Measurements from ENCODE around the gene RELT.
A peak's percentile ranks its signal among the peaks of the same experiment; 100 is the strongest.

RELT gene

DNA sequence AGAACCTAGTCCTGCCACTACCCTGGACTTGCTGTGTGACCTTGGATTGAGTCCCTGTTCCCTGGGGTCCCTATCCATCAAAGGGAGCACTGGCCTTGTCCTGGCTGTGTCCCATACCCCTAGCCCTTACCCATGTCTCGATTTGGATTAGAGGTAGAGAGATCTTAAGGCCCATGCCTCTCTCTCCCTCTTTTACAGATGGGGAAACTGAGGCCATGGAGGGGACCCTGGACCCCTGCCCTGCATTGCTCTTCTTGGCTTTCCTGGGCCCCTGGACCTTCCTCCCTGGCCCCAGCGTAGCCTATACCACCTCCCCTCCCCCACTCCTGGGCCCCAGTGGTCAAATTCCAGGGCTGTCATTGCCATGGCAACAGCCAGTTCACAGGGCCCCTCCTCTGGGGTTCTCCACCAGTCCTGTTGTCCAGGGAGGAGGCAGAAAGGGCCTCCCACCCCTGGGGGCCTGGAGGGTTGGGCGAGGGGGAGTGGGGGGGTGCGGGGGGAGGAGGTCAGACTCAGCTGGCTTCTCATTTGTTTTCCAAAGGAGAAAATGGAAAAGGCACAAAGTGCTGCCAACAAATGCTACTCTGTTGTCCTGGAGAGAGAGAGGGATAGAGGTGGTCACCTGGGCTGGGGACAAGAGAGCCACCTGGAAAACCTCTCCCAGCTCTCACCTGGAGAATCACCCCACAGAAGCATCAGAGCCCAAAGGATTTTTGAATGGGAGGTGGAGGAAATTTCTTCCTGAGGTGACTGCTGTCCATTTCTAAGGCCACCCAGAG is 44.9 kb upstream of the RELT start:
- no peak for DNase-seq
- TF ChIP-seq, protein P1, sequence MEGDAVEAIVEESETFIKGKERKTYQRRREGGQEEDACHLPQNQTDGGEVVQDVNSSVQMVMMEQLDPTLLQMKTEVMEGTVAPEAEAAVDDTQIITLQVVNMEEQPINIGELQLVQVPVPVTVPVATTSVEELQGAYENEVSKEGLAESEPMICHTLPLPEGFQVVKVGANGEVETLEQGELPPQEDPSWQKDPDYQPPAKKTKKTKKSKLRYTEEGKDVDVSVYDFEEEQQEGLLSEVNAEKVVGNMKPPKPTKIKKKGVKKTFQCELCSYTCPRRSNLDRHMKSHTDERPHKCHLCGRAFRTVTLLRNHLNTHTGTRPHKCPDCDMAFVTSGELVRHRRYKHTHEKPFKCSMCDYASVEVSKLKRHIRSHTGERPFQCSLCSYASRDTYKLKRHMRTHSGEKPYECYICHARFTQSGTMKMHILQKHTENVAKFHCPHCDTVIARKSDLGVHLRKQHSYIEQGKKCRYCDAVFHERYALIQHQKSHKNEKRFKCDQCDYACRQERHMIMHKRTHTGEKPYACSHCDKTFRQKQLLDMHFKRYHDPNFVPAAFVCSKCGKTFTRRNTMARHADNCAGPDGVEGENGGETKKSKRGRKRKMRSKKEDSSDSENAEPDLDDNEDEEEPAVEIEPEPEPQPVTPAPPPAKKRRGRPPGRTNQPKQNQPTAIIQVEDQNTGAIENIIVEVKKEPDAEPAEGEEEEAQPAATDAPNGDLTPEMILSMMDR (IDR thresholded peaks at IDR 0.05; ENCODE audit: low read depth, low read length) = no peak
- H3K27ac ChIP-seq = peak overlapping the region; percentile 22; the same call in 1 of the 2 replicates

DNA sequence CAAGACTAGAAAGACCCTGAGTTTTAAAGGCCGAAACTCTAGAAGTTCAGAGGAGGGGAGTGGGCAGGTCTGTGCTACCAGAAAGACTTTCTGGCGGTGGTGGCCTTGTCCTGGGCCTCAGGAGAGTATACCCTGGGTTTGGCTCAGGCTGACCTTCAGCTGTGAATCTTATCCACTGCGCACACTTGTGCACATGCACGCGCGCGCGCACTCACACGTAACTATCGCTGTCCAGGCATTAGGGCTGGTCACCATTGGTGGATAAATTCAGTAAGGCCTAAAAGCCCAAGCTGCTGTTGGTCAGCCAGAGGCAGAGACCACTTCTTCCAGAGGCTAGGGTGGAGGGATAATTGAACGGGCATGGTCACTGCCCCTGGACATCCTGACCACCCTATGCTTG is 43.0 kb upstream of the RELT start:
- no peak for DNase-seq
- H3K9me3 ChIP-seq (ENCODE audit: severe bottlenecking) = no peaks in the 10 kb centered on the region
- no peak overlapping the region for H3K4me3 ChIP-seq (ENCODE audit: low read depth, low read length)
- no peak overlapping the region; the same call in 1 of the 2 replicates for H3K27ac ChIP-seq
- TF ChIP-seq, protein P1 (IDR thresholded peaks at IDR 0.05; ENCODE audit: low read depth, low read length) = no peak
- no peaks in the 10 kb centered on the region for H3K27me3 ChIP-seq (ENCODE audit: insufficient read depth, low read depth, severe bottlenecking)
- 0 out of 2 replicates have a peak, but pooled peaks cover 2% of the 10 kb centered on the region for H3K36me3 ChIP-seq

More for the DNA sequence above, 44.9 kb upstream of the RELT start:
- H3K4me3 ChIP-seq (ENCODE audit: low read depth, low read length) = no peak overlapping the region
- H3K9me3 ChIP-seq (ENCODE audit: severe bottlenecking) = no peaks in the 10 kb centered on the region
- H3K36me3 ChIP-seq = 0 out of 2 replicates have a peak, but pooled peaks cover 2% of the 10 kb centered on the region
- no peaks in the 10 kb centered on the region for H3K27me3 ChIP-seq (ENCODE audit: insufficient read depth, low read depth, severe bottlenecking)

DNA sequence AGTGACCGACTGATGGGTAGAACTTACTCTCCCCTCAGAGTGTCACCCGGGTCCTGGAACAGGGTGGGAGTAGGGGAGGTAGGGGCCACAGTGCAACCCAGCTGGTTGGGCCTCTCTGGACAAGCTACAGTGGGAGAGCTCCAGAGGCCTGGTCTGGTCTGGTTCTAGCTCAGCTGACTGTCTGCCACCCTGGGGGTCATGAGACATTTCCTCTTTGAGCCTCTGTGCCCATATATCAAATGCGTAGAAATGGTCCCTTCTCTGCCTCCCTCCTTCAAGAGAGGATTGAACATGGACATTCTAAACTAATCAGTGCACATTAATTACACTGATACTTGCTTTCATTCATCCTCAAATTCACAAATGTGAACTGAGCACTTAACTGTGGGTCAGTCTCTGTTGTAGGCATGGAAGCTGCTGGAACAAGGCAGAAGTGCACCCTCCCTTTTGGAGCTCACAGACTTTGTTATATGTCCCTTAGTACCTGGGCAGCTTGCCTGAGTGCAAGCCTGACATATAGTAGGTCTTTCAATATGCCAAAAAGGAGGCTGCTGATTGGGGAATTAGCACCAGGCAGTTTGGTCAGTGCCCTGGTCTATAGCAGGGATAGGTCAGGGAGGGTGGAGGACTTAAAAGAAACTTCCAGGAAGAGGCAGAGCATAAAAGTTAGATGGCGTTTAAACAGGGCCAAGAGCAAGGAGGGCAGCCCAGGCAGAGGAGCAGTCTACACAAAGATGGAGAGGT is 42.4 kb upstream of the RELT start:
- peak overlapping the region; percentile 62 for H3K27ac ChIP-seq

DNA sequence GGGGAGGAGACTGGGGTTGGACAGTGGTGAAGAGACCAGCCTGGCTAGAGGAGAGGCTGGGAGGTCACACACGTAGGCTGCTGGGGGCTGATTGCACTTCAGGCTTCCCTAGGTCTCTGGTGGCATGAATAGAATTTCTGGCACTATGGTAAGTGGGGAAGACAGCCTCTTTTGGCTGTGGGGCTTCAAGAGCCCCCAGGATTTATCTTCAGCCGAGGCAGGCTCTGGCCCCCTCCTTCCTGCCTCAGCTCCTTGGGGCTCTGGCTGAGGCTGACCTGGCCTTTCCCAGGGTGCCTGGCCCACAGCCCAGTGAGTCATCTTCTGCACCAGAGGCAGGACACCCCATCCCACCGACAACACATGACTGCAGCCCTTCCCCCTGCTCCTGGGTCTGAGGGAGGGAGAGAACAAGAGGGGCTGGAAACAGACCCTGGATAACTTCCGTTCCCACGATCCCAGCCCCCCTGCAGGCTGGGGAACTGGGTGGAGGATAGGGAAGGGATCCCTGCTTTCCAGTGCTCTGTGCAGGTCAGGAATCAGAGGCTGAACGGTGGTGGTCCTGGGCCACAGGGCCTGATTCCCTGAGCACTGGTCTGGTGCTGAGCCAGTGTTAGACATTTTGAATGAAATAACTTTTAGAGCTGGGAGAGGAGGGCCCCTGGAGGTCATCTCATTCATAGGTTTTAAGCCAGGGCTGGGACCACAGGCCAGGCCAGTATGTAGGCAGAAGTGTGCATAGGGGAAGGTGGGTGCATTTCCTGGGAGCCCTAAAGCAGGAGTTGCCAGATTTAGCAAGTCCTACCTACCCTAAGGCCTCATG is 41.6 kb upstream of the RELT start:
- Histone ChIP-seq H3K36me3 (0 out of 2 replicates have a peak, but pooled peaks cover 2% of the 10 kb centered on the region), H3K27me3 (ENCODE audit: insufficient read depth, low read depth, severe bottlenecking) (no peaks in the 10 kb centered on the region), H3K27ac (peak overlapping the region; percentile 62), H3K9me3 (ENCODE audit: severe bottlenecking) (no peaks in the 10 kb centered on the region), H3K4me3 (ENCODE audit: low read depth, low read length) (no peak overlapping the region)
- TF ChIP-seq, protein P1 (IDR thresholded peaks at IDR 0.05; ENCODE audit: low read depth, low read length) = no peak
- no peak for DNase-seq

More for the DNA sequence above, 42.4 kb upstream of the RELT start:
- H3K27me3 ChIP-seq (ENCODE audit: insufficient read depth, low read depth, severe bottlenecking) = no peaks in the 10 kb centered on the region
- H3K36me3 ChIP-seq = 0 out of 2 replicates have a peak, but pooled peaks cover 2% of the 10 kb centered on the region
- no peaks in the 10 kb centered on the region for H3K9me3 ChIP-seq (ENCODE audit: severe bottlenecking)
- H3K4me3 ChIP-seq (ENCODE audit: low read depth, low read length) = no peak overlapping the region
- TF ChIP-seq, protein P1 (IDR thresholded peaks at IDR 0.05; ENCODE audit: low read depth, low read length) = no peak
- no peak for DNase-seq

DNA sequence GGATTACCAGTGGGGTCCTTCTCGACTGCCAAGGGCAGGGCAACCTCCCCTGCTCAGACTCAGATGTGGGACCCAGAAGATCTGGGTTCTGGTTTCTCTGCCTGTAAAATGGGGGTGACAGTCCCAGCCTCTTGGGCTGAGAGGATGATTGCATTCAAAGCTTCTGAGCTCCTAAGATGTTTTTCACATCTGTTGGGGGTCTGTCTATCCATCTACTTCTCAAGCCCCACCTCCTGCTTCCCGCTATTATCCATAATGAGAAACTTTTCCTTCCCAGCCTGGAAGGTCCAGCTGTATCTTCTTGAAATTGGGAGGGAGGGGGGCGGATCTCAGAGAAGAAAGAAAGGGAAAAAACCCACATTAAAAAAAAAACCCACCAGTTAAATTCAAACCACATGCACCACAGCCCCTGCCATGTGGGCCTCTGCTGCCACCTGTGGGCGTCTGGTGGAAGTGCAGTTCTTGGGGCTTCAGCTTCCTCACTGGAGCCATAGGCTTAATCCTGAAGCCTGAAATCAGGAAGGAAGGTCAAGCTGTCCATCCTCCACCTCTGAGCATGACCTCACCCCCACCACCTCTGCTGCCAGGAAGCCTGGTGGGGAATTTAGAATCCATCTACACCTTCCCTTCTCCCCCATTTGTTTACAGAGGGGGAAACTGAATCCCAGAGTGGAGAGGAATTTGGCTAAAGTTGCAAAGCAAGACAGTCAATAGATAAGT is 40.8 kb upstream of the RELT start:
- Histone ChIP-seq H3K4me3 (ENCODE audit: low read depth, low read length) (no peak overlapping the region), H3K9me3 (ENCODE audit: severe bottlenecking) (no peaks in the 10 kb centered on the region), H3K36me3 (peaks cover 5% of the 10 kb centered on the region; the same call in 1 of the 2 replicates), H3K27ac (peak overlapping the region; percentile 62), H3K27me3 (ENCODE audit: insufficient read depth, low read depth, severe bottlenecking) (no peaks in the 10 kb centered on the region)
- TF ChIP-seq, protein P1 (IDR thresholded peaks at IDR 0.05; ENCODE audit: low read depth, low read length) = peak; percentile 92
- peak; percentile 87 for DNase-seq

Data from WERI-Rb-1 (cell line).